Measurements from ENCODE around the gene SPA17. TPM values are rescaled to one million over a fixed set of nuclear protein-coding genes. Genes with fewer than 3 reads are reported as not detected.

The SPA17 gene
- total and polyA plus RNA-seq, 2 of the 4 experiments (the other 2 are of a cell fraction), result 9.9 to 10.6 TPM

DNA sequence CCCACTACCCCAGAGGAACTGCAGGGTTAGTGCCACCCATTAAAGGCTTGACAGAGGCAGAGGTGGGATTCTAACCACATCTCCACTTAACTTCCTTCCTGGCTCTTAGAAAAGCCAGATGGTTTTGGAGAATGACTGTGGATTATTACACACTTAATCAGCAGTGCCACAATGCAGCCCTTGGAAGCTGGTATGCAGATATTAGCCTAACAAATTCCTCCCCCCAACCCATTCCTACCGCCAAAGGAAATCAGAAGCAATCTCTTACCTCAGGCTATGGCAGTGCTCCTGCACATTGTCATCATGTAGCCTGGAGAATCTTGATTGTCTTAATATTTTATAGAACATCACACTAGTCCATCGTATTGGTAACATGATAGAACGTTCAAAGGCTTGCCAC lies 42.9 kb downstream of the SPA17 start:
- no peak overlapping the region for H3K9ac ChIP-seq (ENCODE audit: low read depth, low read length)
- peaks cover 27% of the 10 kb centered on the region for H3K27me3 ChIP-seq (ENCODE audit: control insufficient read depth, insufficient read depth, low read length)
- H3K56ac ChIP-seq (ENCODE audit: extremely low read depth, insufficient read depth, low read length), result no peak overlapping the region
- H3K14ac ChIP-seq (replicated peaks; ENCODE audit: low read depth, low read length), result no peak overlapping the region
- no peaks in the 10 kb centered on the region for H3K9me3 ChIP-seq (ENCODE audit: control insufficient read depth, insufficient read depth, low read length)
- H3K9me1 ChIP-seq (ENCODE audit: insufficient read depth, low read length), result no peaks in the 10 kb centered on the region
- H4K91ac ChIP-seq (ENCODE audit: insufficient read depth, low read depth, low read length), result no peak overlapping the region
- CTCF ChIA-PET, result interaction anchor here (1.6 kb wide), 1 partner anchor 10 kb away, joined by 4 read pairs; no protein-coding TSS in a partner anchor
- H2BK5ac ChIP-seq (ENCODE audit: low read depth, low read length, poor library complexity, severe bottlenecking), result no peak overlapping the region
- no peak overlapping the region for H3K4me2 ChIP-seq (ENCODE audit: low read depth, low read length)
- no peak overlapping the region for H3K4ac ChIP-seq (ENCODE audit: low read depth, low read length)
- no peak overlapping the region for H2BK15ac ChIP-seq (ENCODE audit: low read depth, low read length)
- H3K18ac ChIP-seq (ENCODE audit: low read depth, low read length), result no peak overlapping the region
- no CpG with 5 or more reads among the region's 3 CpGs for WGBS, 2 experiments (ENCODE audit: extremely low coverage in 2 of 2, insufficient read length in 1 of 2)
- POLR2A ChIA-PET (ENCODE audit: unreplicated experiment), result no interaction called here
- no peak overlapping the region for H2AK9ac ChIP-seq (replicated peaks; ENCODE audit: low read depth, low read length, poor library complexity)
- peak overlapping the region; percentile 12 for H2AFZ ChIP-seq (replicated peaks; ENCODE audit: low read length, poor library complexity)
- H2BK20ac ChIP-seq (ENCODE audit: low read depth, low read length), result no peak overlapping the region
- in situ Hi-C loops (cut with MboI; ENCODE audit: low sequenced_read_pairs), result no loop called here
- H4K8ac ChIP-seq (ENCODE audit: low read depth in 2 of 2, low read length in 2 of 2), result no peak overlapping the region
- no peaks in the 10 kb centered on the region for H4K20me1 ChIP-seq (ENCODE audit: insufficient read depth, low read length)
- no peak overlapping the region for H3K4me3 ChIP-seq (ENCODE audit: insufficient read depth, low read depth, low read length)
- DNase-seq (peak; percentile 27), ATAC-seq (ENCODE audit: low read depth) (no peak)
- H3K23ac ChIP-seq (ENCODE audit: low read depth, low read length), result no peak overlapping the region
- H3K79me1 ChIP-seq (ENCODE audit: low read depth in 1 of 2, low read length in 2 of 2), result no peaks in the 10 kb centered on the region
- dilution Hi-C loops (cut with HindIII; ENCODE audit: low sequenced_read_pairs, unreplicated experiment), result no loop called here
- no TSS peak for BruUV-seq (replicated peaks)
- H4K5ac ChIP-seq (ENCODE audit: low read depth, low read length), result no peak overlapping the region
- intact Hi-C loops (cut with micrococcal nuclease), result loop anchor here (5.0 kb wide), 1 partner anchor 39 kb away; no protein-coding TSS in a partner anchor
- no peak overlapping the region for H2BK120ac ChIP-seq (ENCODE audit: low read depth, low read length)
- H3K36me3 ChIP-seq (ENCODE audit: control insufficient read depth, insufficient read depth, low read length), result no peaks in the 10 kb centered on the region
- H3K27ac ChIP-seq (ENCODE audit: insufficient read depth, low read length), result no peak overlapping the region
- peaks cover 3% of the 10 kb centered on the region for H3K4me1 ChIP-seq (ENCODE audit: control insufficient read depth, insufficient read depth, low read length)
- no peak overlapping the region for H2AK5ac ChIP-seq (ENCODE audit: low read depth, low read length)
- TF ChIP-seq POLR2A (IDR thresholded peaks at IDR 0.05; ENCODE audit: low read depth, low read length) (no peak), RCOR1 (IDR thresholded peaks at IDR 0.05; ENCODE audit: insufficient replicate concordance, low read length) (no peak), FOS (IDR thresholded peaks at IDR 0.05; ENCODE audit: low read depth, low read length) (no peak)
